Tibial nerve (tissue), 4 donors: ENCODE measurements around the gene PRKAR1B. TPM values are rescaled to one million over a fixed set of nuclear protein-coding genes. Genes with fewer than 3 reads are reported as not detected.

ENCODE experiments used
- DNase-seq, 2 donors: peaks; one replicate each; pipeline ENCODE4 v3.0.0-alpha.2; 2019; ENCODE audit warnings: low spot score in 2 of 2
- H3K27ac ChIP-seq, 4 donors: fragments of 200-600 bp; sonication (generic) in 3 of 4; one replicate each; pipeline ENCODE4 v1.5.1; 2017 to 2019; ENCODE audit warnings: mild to moderate bottlenecking in 1 of 4
- H3K27me3 ChIP-seq, 2 donors: fragments of 200-600 bp; sonication (generic) in 1 of 2; one replicate each; pipeline versions ENCODE4 v1.5.1 to v1.6.0; 2017 to 2019
- H3K36me3 ChIP-seq, 3 donors: fragments of 200-600 bp; sonication (generic); one replicate each; pipeline ENCODE4 v1.5.1; 2018 to 2019
- H3K4me1 ChIP-seq, 4 donors: fragments of 200-600 bp; sonication (generic) in 3 of 4; one replicate each; pipeline ENCODE4 v1.5.1; 2017 to 2019
- H3K4me3 ChIP-seq, 4 donors: fragments of 200-600 bp; sonication (generic) in 3 of 4; one replicate each; pipeline ENCODE4 v1.5.1; 2017 to 2019; ENCODE audit warnings: mild to moderate bottlenecking in 1 of 4, moderate library complexity in 1 of 4
- H3K9me3 ChIP-seq, 4 donors: fragments of 200-600 bp; sonication (generic) in 3 of 4; one replicate each; pipeline ENCODE4 v1.5.1; 2017 to 2019
- CTCF ChIP-seq, 5 experiments: fragments of 200-600 bp in 3 of 5; fragments of 450-650 bp in 2 of 5; sonication (generic) in 3 of 5; IDR thresholded peaks; one replicate each; pipeline ENCODE4 v1.5.1; 2016 to 2019; ENCODE audit warnings: antibody characterized with exemption in 5 of 5, mild to moderate bottlenecking in 3 of 5, moderate library complexity in 2 of 5
- EP300 ChIP-seq, 2 donors: sonication (generic); formaldehyde crosslinking; IDR thresholded peaks; one replicate each; pipeline ENCODE4 v1.6.1; 2017; ENCODE audit warnings: antibody characterized with exemption in 2 of 2, mild to moderate bottlenecking in 1 of 2
- POLR2A ChIP-seq, 2 donors: fragments of 450-650 bp; IDR thresholded peaks; one replicate each; pipeline ENCODE4 v1.6.1; 2017; ENCODE audit warnings: antibody characterized with exemption in 2 of 2, mild to moderate bottlenecking in 2 of 2, moderate library complexity in 2 of 2
- WGBS, 2 donors: methylation state at CpG; one replicate each; pipeline ENCODE4 v1.1.5; 2018; 5-methylcytosine and 5-hydroxymethylcytosine counted together
- total RNA-seq, 4 donors: library from RNA; depleted of rRNA; stranded (reverse); fragments of >200 nt; gene quantifications; one replicate each; pipeline ENCODE4 v1.1.0, GENCODE V29; 2016

The PRKAR1B gene
- total RNA-seq, 4 donors from 2014 or later: 2.7 to 12.3 (median 4.8) TPM

DNA sequence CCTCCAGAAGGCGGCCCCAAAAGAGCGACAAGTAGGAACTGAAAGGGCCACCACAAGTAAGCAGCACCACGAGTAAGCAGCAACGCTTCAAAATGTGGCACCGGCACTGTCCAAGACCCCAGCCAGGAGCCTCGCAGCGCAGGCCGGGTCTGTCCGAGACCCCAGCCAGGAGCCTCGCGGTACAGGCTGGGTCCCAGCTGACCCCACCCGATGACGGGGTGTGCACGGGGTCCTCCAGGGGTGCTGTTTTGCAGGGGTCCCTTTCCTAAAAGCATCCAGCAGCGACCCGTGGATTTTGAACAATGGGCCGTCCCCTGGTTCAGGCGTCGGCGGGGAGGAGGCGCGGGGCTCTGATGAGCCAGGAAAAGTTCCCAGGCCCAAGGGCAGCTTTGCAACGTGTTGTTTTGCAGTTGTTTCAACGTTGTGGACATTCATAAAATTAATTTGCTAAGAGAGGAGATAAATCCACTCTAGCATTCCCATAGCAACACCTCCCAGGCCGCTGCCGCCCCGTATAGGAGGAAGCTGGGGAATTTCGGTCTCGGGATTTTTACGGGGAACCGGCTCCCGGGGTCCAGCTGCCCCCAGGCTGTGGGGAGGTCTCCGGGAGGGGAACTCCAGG, 155.9 kb downstream of the PRKAR1B start:
- H3K27me3 ChIP-seq: no peaks in the 10 kb centered on the region
- no peak overlapping the region for H3K4me3 ChIP-seq
- peaks cover 0 to 29% (median 3%) of the 10 kb centered on the region in 4 donors for H3K4me1 ChIP-seq
- H3K9me3 ChIP-seq: no peaks in the 10 kb centered on the region
- H3K36me3 ChIP-seq: no peaks in the 10 kb centered on the region
- TF ChIP-seq POLR2A (IDR thresholded peaks at IDR 0.05): no peak
- TF ChIP-seq CTCF (IDR thresholded peaks at IDR 0.05): no peak
- no peak for TF ChIP-seq EP300 (IDR thresholded peaks at IDR 0.05)
- no peak for DNase-seq
- WGBS, 2 donors: 88 to 90% methylated on average over 24 to 27 of the region's 33 CpGs
- H3K27ac ChIP-seq: no peak overlapping the region

- H3K36me3 ChIP-seq: no peaks in the 10 kb centered on the region
- H3K27me3 ChIP-seq: no peaks in the 10 kb centered on the region
- no peak overlapping the region for H3K4me3 ChIP-seq
- DNase-seq: no peak
- H3K4me1 ChIP-seq: peaks cover 0 to 29% (median 3%) of the 10 kb centered on the region in 4 donors
- H3K27ac ChIP-seq: no peak overlapping the region
- TF ChIP-seq EP300 (IDR thresholded peaks at IDR 0.05) (no peak), CTCF (IDR thresholded peaks at IDR 0.05) (no peak), POLR2A (IDR thresholded peaks at IDR 0.05) (no peak)
- WGBS, 2 donors: 86 to 87% methylated on average over 11 to 14 of the region's 14 CpGs
- H3K9me3 ChIP-seq: no peaks in the 10 kb centered on the region
Observed at GRCh38 chr7:570801-571070, 156.3 kb downstream of the PRKAR1B start.

GRCh38 chr7:569996-570800, 156.9 kb downstream of the PRKAR1B start:
- TF ChIP-seq EP300 (IDR thresholded peaks at IDR 0.05): no peak
- TF ChIP-seq CTCF (IDR thresholded peaks at IDR 0.05): no peak
- TF ChIP-seq POLR2A (IDR thresholded peaks at IDR 0.05): no peak
- no peaks in the 10 kb centered on the region for H3K36me3 ChIP-seq
- DNase-seq: no peak
- H3K27ac ChIP-seq: no peak overlapping the region
- H3K27me3 ChIP-seq: no peaks in the 10 kb centered on the region
- no peak overlapping the region for H3K4me3 ChIP-seq
- peaks cover 0 to 28% (median 3%) of the 10 kb centered on the region in 4 donors for H3K4me1 ChIP-seq
- 83 to 90% methylated on average over 30 to 40 of the region's 40 CpGs for WGBS, 2 donors
- no peaks in the 10 kb centered on the region for H3K9me3 ChIP-seq

DNA sequence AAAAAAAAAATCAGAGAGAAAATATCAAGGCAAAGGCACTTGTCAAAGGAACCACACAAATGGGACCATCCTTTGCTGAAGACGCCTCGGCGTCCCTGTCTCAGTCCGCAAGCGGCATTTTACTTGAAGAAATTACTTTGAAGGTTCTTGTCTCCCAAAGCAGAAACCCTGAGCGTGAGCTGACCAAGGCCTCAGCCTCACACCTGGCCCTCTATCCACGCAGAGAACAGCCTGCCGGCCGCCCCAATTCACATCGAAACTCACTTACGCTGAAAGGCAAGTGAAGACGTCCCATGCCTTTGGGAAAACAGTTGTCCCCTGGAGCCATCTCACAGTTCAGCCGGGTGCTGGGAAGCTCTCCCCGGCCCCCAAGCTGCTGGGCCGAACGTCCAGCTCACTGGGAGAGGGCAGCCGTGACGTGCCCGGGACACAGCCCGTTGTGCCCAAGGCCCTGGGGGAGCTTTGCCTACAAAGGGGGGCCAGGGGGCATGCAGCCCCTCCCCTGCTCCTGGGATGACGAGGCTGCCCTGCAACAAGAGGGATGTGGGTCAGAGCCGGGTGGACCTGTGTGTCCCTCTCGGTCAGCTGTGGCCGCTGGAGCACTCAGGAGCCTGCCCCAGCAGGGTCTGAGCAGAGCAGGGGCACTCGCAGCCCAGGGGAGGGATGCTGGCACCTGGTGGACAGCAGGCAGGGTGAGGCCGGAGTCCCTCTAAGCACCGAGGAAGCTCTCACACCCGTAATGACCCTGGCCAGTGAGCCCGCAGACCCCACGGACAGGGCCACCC, 157.8 kb downstream of the PRKAR1B start:
- TF ChIP-seq EP300 (IDR thresholded peaks at IDR 0.05): no peak
- DNase-seq: no peak
- Histone ChIP-seq H3K27me3 (no peaks in the 10 kb centered on the region), H3K4me3 (no peak overlapping the region), H3K27ac (no peak overlapping the region), H3K4me1 (peaks cover 0 to 21% (median 3%) of the 10 kb centered on the region in 4 donors), H3K36me3 (no peaks in the 10 kb centered on the region), H3K9me3 (no peaks in the 10 kb centered on the region)
- WGBS, 2 donors: 82 to 86% methylated on average over 18 to 27 of the region's 30 CpGs

DNA sequence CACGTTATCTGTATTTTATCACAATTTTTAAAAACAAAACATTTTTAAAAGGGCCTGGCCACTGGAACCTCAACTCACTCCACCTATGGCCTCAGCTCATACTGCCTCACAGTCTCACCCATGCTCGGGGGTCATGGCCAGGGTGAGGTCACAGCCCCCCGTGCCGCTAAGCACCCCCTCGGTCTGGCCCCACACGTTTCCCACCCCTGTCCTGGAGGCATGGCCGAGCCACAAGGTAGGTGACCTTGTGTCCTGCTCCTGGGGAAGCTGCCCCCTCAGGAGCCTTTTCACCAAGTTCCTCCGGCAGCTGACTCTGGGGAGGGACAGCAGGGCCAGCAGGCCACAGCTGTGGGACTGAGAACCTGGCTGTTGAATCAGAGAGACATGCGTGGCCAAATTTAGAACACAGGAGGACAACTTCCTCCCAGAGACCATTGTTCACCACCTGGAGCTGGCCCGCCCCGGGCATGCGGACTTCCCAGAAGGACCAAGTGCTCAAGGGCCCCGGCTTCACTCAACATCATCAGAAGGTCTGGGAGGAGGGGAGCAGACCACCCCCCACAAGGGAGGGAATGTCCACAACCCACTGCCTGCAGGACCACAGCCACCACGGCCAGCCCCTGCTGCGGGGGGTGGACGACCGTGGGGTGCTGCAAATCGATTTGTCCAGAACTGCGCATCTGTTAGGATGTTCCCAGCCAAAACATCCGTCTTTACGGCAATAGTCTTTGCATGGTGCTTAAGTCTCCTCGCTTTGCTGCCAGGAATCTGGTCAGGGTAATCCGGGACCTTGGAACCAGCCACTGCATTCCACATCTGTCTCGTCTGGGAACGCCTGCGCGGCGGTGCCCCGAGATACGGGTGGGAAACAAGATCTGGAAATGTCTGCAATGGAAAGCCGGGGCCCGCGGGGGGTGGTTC, 158.8 kb downstream of the PRKAR1B start:
- Histone ChIP-seq H3K27me3 (no peaks in the 10 kb centered on the region), H3K27ac (no peak overlapping the region), H3K4me3 (no peak overlapping the region), H3K4me1 (peaks cover 0 to 16% (median 0%) of the 10 kb centered on the region in 4 donors), H3K36me3 (no peaks in the 10 kb centered on the region), H3K9me3 (no peaks in the 10 kb centered on the region)
- TF ChIP-seq EP300 (IDR thresholded peaks at IDR 0.05) (no peak), CTCF (IDR thresholded peaks at IDR 0.05) (no peak), POLR2A (IDR thresholded peaks at IDR 0.05) (no peak)
- WGBS, 2 donors: 79 to 81% methylated on average over 31 to 32 of the region's 33 CpGs
- no peak for DNase-seq
